Measurements from ENCODE around the gene CST2.
"Not testable (repeated sequence)": the region's sequence is repeated elsewhere in the genome, so short reads cannot be mapped to it uniquely, and the experiment has no call there.

Gene CST2

DNA sequence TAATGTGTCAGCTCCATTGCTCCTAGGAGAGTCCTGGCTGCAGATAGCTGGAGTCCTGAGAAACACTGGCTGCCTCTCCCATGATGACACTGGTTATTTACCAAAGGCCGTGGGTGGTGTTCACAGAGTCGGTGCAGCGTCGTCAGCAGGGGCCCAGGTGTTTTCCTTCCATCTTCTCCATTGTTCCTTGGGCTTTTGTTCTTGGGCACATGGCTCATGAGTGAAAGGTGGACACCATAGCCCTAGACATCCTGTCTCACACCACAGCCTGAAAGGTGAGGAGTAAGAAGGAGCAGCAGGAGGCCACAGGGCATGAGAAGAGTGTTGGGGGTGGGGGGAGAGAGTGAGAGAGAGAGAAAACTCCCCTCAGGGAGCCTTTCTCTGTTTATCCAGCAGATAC, 43.9 kb upstream of the CST2 start:
- Histone ChIP-seq H3K9me3 (ENCODE audit: severe bottlenecking) (no peaks in the 10 kb centered on the region), H3K27ac (ENCODE audit: poor library complexity, severe bottlenecking) (no peak overlapping the region), H3K4me3 (ENCODE audit: severe bottlenecking) (no peak overlapping the region), H3K27me3 (ENCODE audit: insufficient read depth, poor library complexity, severe bottlenecking) (peaks cover 26% of the 10 kb centered on the region), H3K4me1 (ENCODE audit: insufficient read depth, poor library complexity, severe bottlenecking) (no peaks in the 10 kb centered on the region), H3K36me3 (ENCODE audit: low read depth) (no peaks in the 10 kb centered on the region)
- TF ChIP-seq, protein P1, sequence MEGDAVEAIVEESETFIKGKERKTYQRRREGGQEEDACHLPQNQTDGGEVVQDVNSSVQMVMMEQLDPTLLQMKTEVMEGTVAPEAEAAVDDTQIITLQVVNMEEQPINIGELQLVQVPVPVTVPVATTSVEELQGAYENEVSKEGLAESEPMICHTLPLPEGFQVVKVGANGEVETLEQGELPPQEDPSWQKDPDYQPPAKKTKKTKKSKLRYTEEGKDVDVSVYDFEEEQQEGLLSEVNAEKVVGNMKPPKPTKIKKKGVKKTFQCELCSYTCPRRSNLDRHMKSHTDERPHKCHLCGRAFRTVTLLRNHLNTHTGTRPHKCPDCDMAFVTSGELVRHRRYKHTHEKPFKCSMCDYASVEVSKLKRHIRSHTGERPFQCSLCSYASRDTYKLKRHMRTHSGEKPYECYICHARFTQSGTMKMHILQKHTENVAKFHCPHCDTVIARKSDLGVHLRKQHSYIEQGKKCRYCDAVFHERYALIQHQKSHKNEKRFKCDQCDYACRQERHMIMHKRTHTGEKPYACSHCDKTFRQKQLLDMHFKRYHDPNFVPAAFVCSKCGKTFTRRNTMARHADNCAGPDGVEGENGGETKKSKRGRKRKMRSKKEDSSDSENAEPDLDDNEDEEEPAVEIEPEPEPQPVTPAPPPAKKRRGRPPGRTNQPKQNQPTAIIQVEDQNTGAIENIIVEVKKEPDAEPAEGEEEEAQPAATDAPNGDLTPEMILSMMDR (IDR thresholded peaks at IDR 0.05; ENCODE audit: poor library complexity, severe bottlenecking): no peak
- no peak for ATAC-seq (ENCODE audit: low read depth)
- no peak for DNase-seq (ENCODE audit: low spot score)

DNA sequence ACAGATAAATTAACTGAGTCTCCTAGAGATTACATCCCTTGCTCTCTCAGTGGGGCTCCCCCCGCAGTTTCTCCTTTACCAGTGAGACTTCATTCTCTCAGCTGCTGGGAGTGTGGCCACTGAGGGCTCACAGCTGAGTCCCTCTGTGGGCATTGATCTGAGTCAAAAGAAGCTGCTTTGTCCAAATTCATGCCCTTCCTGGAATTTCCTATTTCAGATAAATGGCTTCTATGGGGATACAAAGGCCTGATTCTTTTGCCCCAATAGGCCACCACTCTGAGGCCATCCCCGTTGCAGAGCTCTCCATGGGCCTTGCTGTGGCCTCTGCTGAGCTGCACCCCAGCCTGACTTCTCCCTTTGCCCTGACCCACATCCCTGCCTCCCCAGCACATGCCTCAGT, 43.0 kb upstream of the CST2 start:
- H3K4me1 ChIP-seq (ENCODE audit: insufficient read depth, poor library complexity, severe bottlenecking): no peaks in the 10 kb centered on the region
- no peak overlapping the region for H3K4me3 ChIP-seq (ENCODE audit: severe bottlenecking)
- DNase-seq (ENCODE audit: low spot score) (no peak), ATAC-seq (ENCODE audit: low read depth) (no peak)
- no peaks in the 10 kb centered on the region for H3K9me3 ChIP-seq (ENCODE audit: severe bottlenecking)
- peaks cover 26% of the 10 kb centered on the region for H3K27me3 ChIP-seq (ENCODE audit: insufficient read depth, poor library complexity, severe bottlenecking)
- TF ChIP-seq, protein P1 (IDR thresholded peaks at IDR 0.05; ENCODE audit: poor library complexity, severe bottlenecking): no peak
- no peaks in the 10 kb centered on the region for H3K36me3 ChIP-seq (ENCODE audit: low read depth)
- H3K27ac ChIP-seq (ENCODE audit: poor library complexity, severe bottlenecking): no peak overlapping the region

DNA sequence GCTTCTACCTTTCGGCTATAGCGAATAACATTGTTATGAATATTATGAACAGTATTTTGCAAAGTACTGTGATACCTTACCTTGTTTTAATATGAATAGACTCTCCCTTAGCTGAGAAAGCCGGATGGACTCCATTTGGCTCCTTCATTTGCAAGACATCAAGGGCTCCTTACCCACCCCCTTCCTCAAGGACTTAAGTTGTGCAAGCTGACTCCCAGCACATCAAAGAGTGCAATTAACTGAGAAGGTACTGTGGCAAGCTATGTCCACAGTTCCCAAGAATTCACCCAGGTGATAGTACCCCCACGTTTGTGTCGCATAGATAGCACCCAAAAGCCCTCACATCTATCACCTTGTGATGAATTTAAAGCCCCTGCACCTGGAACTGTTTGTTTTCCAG, 41.8 kb upstream of the CST2 start:
- H3K9me3 ChIP-seq (ENCODE audit: severe bottlenecking): no peaks in the 10 kb centered on the region
- ATAC-seq (ENCODE audit: low read depth) (no peak), DNase-seq (ENCODE audit: low spot score) (no peak)
- TF ChIP-seq, protein P1 (IDR thresholded peaks at IDR 0.05; ENCODE audit: poor library complexity, severe bottlenecking): no peak
- H3K36me3 ChIP-seq (ENCODE audit: low read depth): no peaks in the 10 kb centered on the region
- no peaks in the 10 kb centered on the region for H3K4me1 ChIP-seq (ENCODE audit: insufficient read depth, poor library complexity, severe bottlenecking)
- H3K27ac ChIP-seq (ENCODE audit: poor library complexity, severe bottlenecking): no peak overlapping the region
- no peak overlapping the region for H3K4me3 ChIP-seq (ENCODE audit: severe bottlenecking)
- H3K27me3 ChIP-seq (ENCODE audit: insufficient read depth, poor library complexity, severe bottlenecking): peaks cover 19% of the 10 kb centered on the region

DNA sequence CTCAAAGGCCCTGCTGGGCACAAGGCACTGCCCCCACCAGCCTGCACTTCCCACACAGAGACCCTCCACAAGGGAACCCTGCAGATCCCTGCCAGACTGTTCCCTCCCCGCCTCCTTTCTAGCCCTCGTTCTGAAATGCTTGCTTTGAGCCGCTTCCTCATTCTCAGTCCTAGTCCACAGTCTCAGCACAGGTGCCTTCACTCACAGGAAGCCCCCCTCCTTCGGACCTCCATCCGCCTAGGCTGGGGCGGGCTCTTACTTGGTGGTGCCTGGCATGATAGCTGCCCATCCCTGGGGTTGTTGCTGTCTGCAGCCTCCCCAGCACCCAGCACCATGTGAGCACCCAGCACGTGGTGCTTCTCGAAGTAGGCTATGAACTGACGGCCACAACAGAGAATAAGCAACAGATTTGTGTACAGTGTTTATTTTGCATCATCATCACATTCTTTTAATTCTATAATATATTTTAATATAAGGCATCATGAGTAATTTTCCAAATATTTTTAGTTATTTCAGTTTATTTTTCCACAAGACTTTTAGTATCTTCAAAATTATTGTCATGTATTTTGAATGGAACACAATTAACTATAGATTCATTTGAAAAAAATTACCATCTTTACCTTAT, 40.7 kb upstream of the CST2 start:
- DNase-seq (ENCODE audit: low spot score) (no peak), ATAC-seq (ENCODE audit: low read depth) (no peak)
- H3K4me1 ChIP-seq (ENCODE audit: insufficient read depth, poor library complexity, severe bottlenecking): no peaks in the 10 kb centered on the region
- no peaks in the 10 kb centered on the region for H3K9me3 ChIP-seq (ENCODE audit: severe bottlenecking)
- H3K27me3 ChIP-seq (ENCODE audit: insufficient read depth, poor library complexity, severe bottlenecking): peaks cover 16% of the 10 kb centered on the region
- TF ChIP-seq, protein P1 (IDR thresholded peaks at IDR 0.05; ENCODE audit: poor library complexity, severe bottlenecking): no peak
- H3K36me3 ChIP-seq (ENCODE audit: low read depth): no peaks in the 10 kb centered on the region
- no peak overlapping the region for H3K27ac ChIP-seq (ENCODE audit: poor library complexity, severe bottlenecking)
- H3K4me3 ChIP-seq (ENCODE audit: severe bottlenecking): no peak overlapping the region

DNA sequence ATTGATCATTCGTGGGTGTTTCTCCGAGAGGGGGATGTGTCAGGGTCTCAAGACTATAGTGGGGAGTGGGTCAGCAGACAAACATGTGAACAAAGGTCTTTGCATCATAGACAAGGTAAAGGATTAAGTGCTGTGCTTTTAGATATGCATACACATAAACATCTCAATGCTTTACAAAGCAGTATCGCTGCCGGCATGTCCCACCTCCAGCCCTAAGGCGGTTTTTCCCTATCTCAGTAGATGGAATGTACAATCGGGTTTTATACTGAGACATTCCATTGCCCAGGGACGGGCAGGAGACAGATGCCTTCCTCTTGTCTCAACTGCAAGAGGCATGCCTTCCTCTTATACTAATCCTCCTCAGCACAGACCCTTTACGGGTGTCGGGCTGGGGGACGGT, 34.2 kb upstream of the CST2 start:
- not testable (repeated sequence) for DNase-seq (ENCODE audit: low spot score); H3K9me3 ChIP-seq (ENCODE audit: severe bottlenecking); ATAC-seq (ENCODE audit: low read depth)

More for the DNA sequence above, 34.2 kb upstream of the CST2 start:
- H3K4me3 ChIP-seq (ENCODE audit: severe bottlenecking); H3K27ac ChIP-seq (ENCODE audit: poor library complexity, severe bottlenecking); H3K4me1 ChIP-seq (ENCODE audit: insufficient read depth, poor library complexity, severe bottlenecking); H3K36me3 ChIP-seq (ENCODE audit: low read depth); H3K27me3 ChIP-seq (ENCODE audit: insufficient read depth, poor library complexity, severe bottlenecking): not testable (repeated sequence)

All from RWPE2 (cell line).